SK-N-SH treated with all-trans-retinoic acid at 6 μM for 48 hours (cell line): Measurements from ENCODE around the gene TLN1.

Experiments
- ATAC-seq: fragments of 200-7000 bp; cut with Tn5 transposase; 3 replicates; pipeline ENCODE4 v1.9.1; 2020; ENCODE audit warnings: mild to moderate bottlenecking, moderate library complexity
- ARNTL ChIP-seq: fragments of 450-650 bp; formaldehyde crosslinking; IDR thresholded peaks from 2 replicates; pipeline ENCODE4 v1.5.0; 2020; ENCODE audit warnings: low read depth, mild to moderate bottlenecking, moderate library complexity, borderline replicate concordance
- BACH2 ChIP-seq: fragments of 250-450 bp; sonication (Bioruptor Pico); IDR thresholded peaks from 2 replicates; pipeline ENCODE4 v1.9.0; 2021; ENCODE audit warnings: mild to moderate bottlenecking, borderline replicate concordance
- CSDC2 ChIP-seq: fragments of 250-450 bp; sonication (Bioruptor Pico); IDR thresholded peaks from 2 replicates; pipeline ENCODE4 v1.5.0; 2020; ENCODE audit warnings: mild to moderate bottlenecking, moderate library complexity
- ESRRG ChIP-seq: fragments of 250-450 bp; sonication (Bioruptor Pico); IDR thresholded peaks from 2 replicates; pipeline ENCODE4 v1.6.1; 2021; ENCODE audit warnings: mild to moderate bottlenecking
- GLIS3 ChIP-seq: fragments of 250-450 bp; sonication (Bioruptor Pico); IDR thresholded peaks from 2 replicates; pipeline ENCODE4 v1.5.0; 2020; ENCODE audit warnings: mild to moderate bottlenecking, moderate library complexity
- ISL1 ChIP-seq: fragments of 250-450 bp; sonication (Bioruptor Pico); IDR thresholded peaks from 2 replicates; pipeline ENCODE4 v2.1.2; 2022; ENCODE audit warnings: mild to moderate bottlenecking, moderate library complexity
- OSR1 ChIP-seq: fragments of 250-450 bp; sonication (Bioruptor Pico); IDR thresholded peaks from 2 replicates; pipeline ENCODE4 v1.8.0; 2022; ENCODE audit warnings: moderate library complexity, mild to moderate bottlenecking, inconsistent platforms
- PPARA ChIP-seq: fragments of 250-450 bp; sonication (Bioruptor Pico); IDR thresholded peaks from 2 replicates; pipeline ENCODE4 v1.5.0; 2020; ENCODE audit warnings: mild to moderate bottlenecking, borderline replicate concordance
- SNAI2 ChIP-seq: fragments of 250-450 bp; sonication (Bioruptor Pico); IDR thresholded peaks from 2 replicates; pipeline ENCODE4 v1.5.0; 2020; ENCODE audit warnings: mild to moderate bottlenecking, moderate library complexity
- TCF4 ChIP-seq: fragments of 250-450 bp; sonication (Bioruptor Pico); IDR thresholded peaks from 2 replicates; pipeline ENCODE4 v1.8.0; 2021; ENCODE audit warnings: mild to moderate bottlenecking, moderate library complexity, borderline replicate concordance
- TOX ChIP-seq: fragments of 250-450 bp; sonication (Bioruptor Pico); IDR thresholded peaks from 2 replicates; pipeline ENCODE4 v1.8.0; 2021; ENCODE audit warnings: mild to moderate bottlenecking, moderate library complexity, borderline replicate concordance
- ZC3H10 ChIP-seq: fragments of 250-450 bp; sonication (Bioruptor Pico); IDR thresholded peaks from 2 replicates; pipeline ENCODE4 v1.5.1; 2021; ENCODE audit warnings: mild to moderate bottlenecking, moderate library complexity
- ZFP3 ChIP-seq: fragments of 250-450 bp; sonication (Bioruptor Pico); IDR thresholded peaks from 2 replicates; pipeline ENCODE4 v1.5.0; 2020; ENCODE audit warnings: mild to moderate bottlenecking, moderate library complexity
- ZFP30 ChIP-seq: fragments of 450-650 bp; formaldehyde crosslinking; IDR thresholded peaks from 2 replicates; pipeline ENCODE4 v1.5.0; 2022; ENCODE audit warnings: mild to moderate bottlenecking, moderate library complexity
- ZNF565 ChIP-seq: fragments of 450-650 bp; formaldehyde crosslinking; conservative IDR thresholded peaks from 2 replicates; pipeline ENCODE4 v1.5.0; 2020; ENCODE audit warnings: low read depth, mild to moderate bottlenecking, moderate library complexity
- ZNF70 ChIP-seq: fragments of 450-650 bp; formaldehyde crosslinking; IDR thresholded peaks from 2 replicates; pipeline ENCODE4 v1.5.0; 2020; ENCODE audit warnings: mild to moderate bottlenecking, moderate library complexity
- ZNF8 ChIP-seq: fragments of 450-650 bp; formaldehyde crosslinking; IDR thresholded peaks from 2 replicates; pipeline ENCODE4 v1.5.0; 2020; ENCODE audit warnings: mild to moderate bottlenecking, moderate library complexity
- TF ChIP-seq, protein P1 (sequence below): fragments of 250-450 bp; sonication (Bioruptor Pico); IDR thresholded peaks from 2 replicates; pipeline ENCODE4 v1.8.0; 2021; ENCODE audit warnings: low read depth, mild to moderate bottlenecking, moderate library complexity, borderline replicate concordance
- TF ChIP-seq, protein P2 (sequence below): fragments of 250-450 bp; sonication (Bioruptor Pico); IDR thresholded peaks from 2 replicates; pipeline ENCODE4 v1.5.1; 2020; ENCODE audit warnings: low read depth, mild to moderate bottlenecking, moderate library complexity
- TF ChIP-seq, protein P3 (sequence below): fragments of 250-450 bp; sonication (Bioruptor Pico); IDR thresholded peaks from 2 replicates; pipeline ENCODE4 v1.8.0; 2020; ENCODE audit warnings: mild to moderate bottlenecking, moderate library complexity, borderline replicate concordance
- TF ChIP-seq, protein P4 (sequence below): fragments of 250-450 bp; sonication (Bioruptor Pico); IDR thresholded peaks from 2 replicates; pipeline ENCODE4 v1.5.0; 2020; ENCODE audit warnings: mild to moderate bottlenecking, moderate library complexity

Gene TLN1

DNA sequence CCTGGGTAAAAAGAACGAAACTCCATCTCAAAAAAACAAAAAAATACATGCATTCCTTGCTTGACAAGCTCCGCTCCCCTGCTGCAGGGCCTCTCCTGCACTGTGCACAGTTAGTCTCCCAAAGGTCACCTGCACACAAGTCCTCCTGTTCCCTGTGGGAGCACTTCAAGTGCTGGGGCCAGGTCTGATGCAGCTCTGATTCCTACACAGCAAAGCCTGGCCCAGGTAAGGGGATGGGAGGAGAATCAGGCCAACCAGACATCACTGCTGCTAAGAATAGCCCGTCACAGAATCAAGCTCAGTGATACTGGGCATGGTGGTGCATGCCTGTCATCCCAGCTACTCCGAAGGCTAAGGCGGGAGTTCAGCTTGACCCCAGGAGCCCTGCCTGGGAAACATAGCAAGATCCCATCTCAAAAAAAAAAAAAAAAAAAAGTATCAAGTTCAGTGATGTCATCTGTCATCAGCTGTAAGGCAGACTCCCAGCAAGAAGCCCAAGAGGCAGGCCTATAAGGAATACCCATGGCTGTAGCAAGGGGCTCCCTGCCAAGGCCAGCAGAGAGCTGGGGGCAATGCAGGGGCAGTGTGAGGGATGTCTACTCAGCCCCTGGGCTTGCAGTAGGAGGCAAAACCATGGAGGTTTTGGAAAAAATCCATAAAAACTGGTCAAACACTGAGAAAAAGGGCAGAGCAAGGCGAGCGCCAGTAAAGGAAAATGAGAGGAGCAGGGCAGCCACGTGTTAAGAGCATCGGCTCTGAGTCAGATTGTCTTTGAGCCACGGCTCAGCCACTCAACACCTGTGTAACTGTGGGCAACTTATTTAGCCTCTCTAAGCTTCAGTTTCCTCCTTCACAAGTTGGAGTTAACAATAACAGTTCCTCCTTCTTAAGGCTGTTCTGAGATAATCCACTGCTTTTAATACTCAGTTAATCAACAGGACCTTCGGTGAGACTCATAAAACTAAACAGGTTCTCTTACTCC lies 45.5 kb downstream of the TLN1 start:
- ATAC-seq = no peak
- TF ChIP-seq OSR1 = no peak
- TF ChIP-seq TOX (CRISPR knock-in tag) = no peak
- no peak for TF ChIP-seq ZFP3
- TF ChIP-seq TCF4 (CRISPR knock-in tag) = no peak
- no peak for TF ChIP-seq BACH2 (CRISPR knock-in tag)
- TF ChIP-seq, protein P1, sequence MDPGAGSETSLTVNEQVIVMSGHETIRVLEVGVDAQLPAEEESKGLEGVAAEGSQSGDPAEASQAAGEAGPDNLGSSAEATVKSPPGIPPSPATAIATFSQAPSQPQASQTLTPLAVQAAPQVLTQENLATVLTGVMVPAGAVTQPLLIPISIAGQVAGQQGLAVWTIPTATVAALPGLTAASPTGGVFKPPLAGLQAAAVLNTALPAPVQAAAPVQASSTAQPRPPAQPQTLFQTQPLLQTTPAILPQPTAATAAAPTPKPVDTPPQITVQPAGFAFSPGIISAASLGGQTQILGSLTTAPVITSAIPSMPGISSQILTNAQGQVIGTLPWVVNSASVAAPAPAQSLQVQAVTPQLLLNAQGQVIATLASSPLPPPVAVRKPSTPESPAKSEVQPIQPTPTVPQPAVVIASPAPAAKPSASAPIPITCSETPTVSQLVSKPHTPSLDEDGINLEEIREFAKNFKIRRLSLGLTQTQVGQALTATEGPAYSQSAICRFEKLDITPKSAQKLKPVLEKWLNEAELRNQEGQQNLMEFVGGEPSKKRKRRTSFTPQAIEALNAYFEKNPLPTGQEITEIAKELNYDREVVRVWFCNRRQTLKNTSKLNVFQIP (CRISPR knock-in tag) = no peak
- TF ChIP-seq ARNTL = no peak
- no peak for TF ChIP-seq SNAI2
- TF ChIP-seq ZC3H10 = no peak
- TF ChIP-seq, all 23 proteins: peak for 0

DNA sequence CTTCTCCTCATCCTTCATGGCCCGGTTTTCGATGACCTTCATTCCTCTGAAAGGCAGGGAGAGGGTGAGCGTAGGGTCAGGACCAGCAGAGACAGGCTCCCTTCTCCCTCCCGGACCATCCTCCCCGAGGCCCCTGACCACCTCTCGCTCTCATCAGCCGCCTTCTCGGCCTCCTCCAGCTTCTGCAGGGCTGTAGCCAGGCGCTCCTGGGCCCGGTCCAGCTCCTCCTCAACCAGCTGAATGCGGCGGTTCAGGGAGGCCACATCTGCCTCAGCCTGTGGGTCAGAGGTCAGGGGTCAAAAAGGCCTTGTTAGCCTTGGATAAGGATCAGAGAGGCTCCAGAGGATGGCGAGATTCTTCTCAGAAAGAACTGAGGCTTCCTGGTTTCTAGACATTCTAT lies 46.5 kb downstream of the TLN1 start:
- ATAC-seq = no peak
- TF ChIP-seq ISL1 (CRISPR knock-in tag) = no peak
- no peak for TF ChIP-seq SNAI2
- TF ChIP-seq, protein P1 (CRISPR knock-in tag) = no peak
- no peak for TF ChIP-seq ZNF565 (CRISPR knock-in tag)
- no peak for TF ChIP-seq ZC3H10
- TF ChIP-seq ZFP30 (CRISPR knock-in tag) = no peak
- TF ChIP-seq, protein P2, sequence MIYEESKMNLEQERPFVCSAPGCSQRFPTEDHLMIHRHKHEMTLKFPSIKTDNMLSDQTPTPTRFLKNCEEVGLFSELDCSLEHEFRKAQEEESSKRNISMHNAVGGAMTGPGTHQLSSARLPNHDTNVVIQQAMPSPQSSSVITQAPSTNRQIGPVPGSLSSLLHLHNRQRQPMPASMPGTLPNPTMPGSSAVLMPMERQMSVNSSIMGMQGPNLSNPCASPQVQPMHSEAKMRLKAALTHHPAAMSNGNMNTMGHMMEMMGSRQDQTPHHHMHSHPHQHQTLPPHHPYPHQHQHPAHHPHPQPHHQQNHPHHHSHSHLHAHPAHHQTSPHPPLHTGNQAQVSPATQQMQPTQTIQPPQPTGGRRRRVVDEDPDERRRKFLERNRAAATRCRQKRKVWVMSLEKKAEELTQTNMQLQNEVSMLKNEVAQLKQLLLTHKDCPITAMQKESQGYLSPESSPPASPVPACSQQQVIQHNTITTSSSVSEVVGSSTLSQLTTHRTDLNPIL (CRISPR knock-in tag) = no peak
- no peak for TF ChIP-seq ZNF70 (CRISPR knock-in tag)
- no peak for TF ChIP-seq ZNF8 (CRISPR knock-in tag)
- TF ChIP-seq PPARA (CRISPR knock-in tag) = no peak
- TF ChIP-seq ESRRG (CRISPR knock-in tag) = no peak
- TF ChIP-seq ARNTL = no peak
- TF ChIP-seq, protein P3, sequence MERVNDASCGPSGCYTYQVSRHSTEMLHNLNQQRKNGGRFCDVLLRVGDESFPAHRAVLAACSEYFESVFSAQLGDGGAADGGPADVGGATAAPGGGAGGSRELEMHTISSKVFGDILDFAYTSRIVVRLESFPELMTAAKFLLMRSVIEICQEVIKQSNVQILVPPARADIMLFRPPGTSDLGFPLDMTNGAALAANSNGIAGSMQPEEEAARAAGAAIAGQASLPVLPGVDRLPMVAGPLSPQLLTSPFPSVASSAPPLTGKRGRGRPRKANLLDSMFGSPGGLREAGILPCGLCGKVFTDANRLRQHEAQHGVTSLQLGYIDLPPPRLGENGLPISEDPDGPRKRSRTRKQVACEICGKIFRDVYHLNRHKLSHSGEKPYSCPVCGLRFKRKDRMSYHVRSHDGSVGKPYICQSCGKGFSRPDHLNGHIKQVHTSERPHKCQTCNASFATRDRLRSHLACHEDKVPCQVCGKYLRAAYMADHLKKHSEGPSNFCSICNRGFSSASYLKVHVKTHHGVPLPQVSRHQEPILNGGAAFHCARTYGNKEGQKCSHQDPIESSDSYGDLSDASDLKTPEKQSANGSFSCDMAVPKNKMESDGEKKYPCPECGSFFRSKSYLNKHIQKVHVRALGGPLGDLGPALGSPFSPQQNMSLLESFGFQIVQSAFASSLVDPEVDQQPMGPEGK (CRISPR knock-in tag) = no peak
- TF ChIP-seq GLIS3 (CRISPR knock-in tag) = no peak
- TF ChIP-seq CSDC2 (CRISPR knock-in tag) = no peak
- TF ChIP-seq TOX (CRISPR knock-in tag) = no peak
- no peak for TF ChIP-seq TCF4 (CRISPR knock-in tag)
- no peak for TF ChIP-seq BACH2 (CRISPR knock-in tag)
- TF ChIP-seq, protein P4, sequence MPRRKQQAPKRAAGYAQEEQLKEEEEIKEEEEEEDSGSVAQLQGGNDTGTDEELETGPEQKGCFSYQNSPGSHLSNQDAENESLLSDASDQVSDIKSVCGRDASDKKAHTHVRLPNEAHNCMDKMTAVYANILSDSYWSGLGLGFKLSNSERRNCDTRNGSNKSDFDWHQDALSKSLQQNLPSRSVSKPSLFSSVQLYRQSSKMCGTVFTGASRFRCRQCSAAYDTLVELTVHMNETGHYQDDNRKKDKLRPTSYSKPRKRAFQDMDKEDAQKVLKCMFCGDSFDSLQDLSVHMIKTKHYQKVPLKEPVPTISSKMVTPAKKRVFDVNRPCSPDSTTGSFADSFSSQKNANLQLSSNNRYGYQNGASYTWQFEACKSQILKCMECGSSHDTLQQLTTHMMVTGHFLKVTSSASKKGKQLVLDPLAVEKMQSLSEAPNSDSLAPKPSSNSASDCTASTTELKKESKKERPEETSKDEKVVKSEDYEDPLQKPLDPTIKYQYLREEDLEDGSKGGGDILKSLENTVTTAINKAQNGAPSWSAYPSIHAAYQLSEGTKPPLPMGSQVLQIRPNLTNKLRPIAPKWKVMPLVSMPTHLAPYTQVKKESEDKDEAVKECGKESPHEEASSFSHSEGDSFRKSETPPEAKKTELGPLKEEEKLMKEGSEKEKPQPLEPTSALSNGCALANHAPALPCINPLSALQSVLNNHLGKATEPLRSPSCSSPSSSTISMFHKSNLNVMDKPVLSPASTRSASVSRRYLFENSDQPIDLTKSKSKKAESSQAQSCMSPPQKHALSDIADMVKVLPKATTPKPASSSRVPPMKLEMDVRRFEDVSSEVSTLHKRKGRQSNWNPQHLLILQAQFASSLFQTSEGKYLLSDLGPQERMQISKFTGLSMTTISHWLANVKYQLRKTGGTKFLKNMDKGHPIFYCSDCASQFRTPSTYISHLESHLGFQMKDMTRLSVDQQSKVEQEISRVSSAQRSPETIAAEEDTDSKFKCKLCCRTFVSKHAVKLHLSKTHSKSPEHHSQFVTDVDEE = no peak
